ENCODE data around the gene TMEM203. TPM values are rescaled to one million over a fixed set of nuclear protein-coding genes. Genes with fewer than 3 reads are reported as not detected.

TMEM203 gene
- total and polyA plus RNA-seq, 2 of the 13 experiments (the other 11 are each of a cell fraction or from before 2014, with no cell fraction given), result 23.4 to 36.7 TPM

DNA sequence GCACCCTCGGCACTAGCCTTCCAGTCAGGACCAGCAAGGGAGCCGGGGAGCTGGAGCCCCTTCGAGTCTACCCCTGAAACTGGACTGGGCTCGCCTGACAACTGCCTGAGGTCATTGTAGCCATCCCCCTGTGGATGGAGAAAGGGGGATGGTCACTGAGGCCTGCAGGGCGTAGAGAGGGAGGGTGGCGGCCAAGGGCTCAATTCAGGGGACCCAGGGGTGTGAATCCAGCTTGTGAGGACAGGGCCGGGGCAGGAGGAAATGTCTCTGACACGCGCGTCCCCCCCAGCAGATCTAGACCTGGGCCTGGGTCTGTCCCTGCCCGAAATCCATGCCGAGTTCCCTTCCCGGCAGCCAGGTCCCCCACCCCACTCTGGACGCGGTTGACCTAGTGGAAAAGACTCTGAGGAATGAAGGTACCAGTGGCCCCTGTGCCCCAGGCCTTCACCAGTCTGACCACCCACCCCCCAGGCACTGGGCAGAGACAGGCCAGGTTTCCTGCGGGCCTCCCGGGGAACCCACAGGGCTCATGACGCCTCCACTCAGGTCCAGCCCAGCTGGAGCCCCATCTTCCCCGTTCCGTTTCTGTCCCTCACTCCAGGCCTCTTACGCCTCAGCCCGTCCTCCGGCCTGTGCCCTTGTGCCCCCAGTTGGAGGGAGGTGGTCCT is 26.1 kb upstream of the TMEM203 start:
- no peak overlapping the region for H3K4me2 ChIP-seq (ENCODE audit: low read depth, low read length)
- TF ChIP-seq ATF5 (CRISPR knock-in tag; IDR thresholded peaks at IDR 0.05; ENCODE audit: low read depth), result no peak
- 0 out of 2 replicates have a peak, but pooled peaks have one; percentile 25 for TF ChIP-seq ZNF672 (CRISPR knock-in tag; IDR thresholded peaks at IDR 0.05)
- TF ChIP-seq, protein P1, sequence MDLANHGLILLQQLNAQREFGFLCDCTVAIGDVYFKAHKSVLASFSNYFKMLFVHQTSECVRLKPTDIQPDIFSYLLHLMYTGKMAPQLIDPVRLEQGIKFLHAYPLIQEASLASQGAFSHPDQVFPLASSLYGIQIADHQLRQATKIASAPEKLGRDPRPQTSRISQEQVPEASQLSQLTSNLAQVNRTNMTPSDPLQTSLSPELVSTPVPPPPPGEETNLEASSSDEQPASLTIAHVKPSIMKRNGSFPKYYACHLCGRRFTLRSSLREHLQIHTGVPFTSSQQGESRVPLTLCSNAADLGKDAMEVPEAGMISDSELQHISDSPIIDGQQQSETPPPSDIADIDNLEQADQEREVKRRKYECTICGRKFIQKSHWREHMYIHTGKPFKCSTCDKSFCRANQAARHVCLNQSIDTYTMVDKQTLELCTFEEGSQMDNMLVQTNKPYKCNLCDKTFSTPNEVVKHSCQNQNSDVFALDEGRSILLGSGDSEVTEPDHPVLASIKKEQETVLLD (CRISPR knock-in tag; IDR thresholded peaks at IDR 0.05; ENCODE audit: low read depth), result no peak
- TF ChIP-seq HNRNPL (IDR thresholded peaks at IDR 0.05; ENCODE audit: low read depth, low read length), result 0 out of 2 replicates have a peak, but pooled peaks have one; percentile 53
- no peak for TF ChIP-seq MBNL3 (CRISPR knock-in tag; conservative IDR thresholded peaks at IDR 0.05)
- no peak for TF ChIP-seq IKZF4 (CRISPR knock-in tag; IDR thresholded peaks at IDR 0.05; ENCODE audit: borderline replicate concordance, low read depth, not compliant biosample characterization)
- no peak for TF ChIP-seq HNRNPUL1 (IDR thresholded peaks at IDR 0.05; ENCODE audit: low read depth, low read length)
- TF ChIP-seq ZFP91 (CRISPR knock-in tag; IDR thresholded peaks at IDR 0.05; ENCODE audit: borderline replicate concordance), result no peak
- no peak for TF ChIP-seq TBL1XR1 (IDR thresholded peaks at IDR 0.05; ENCODE audit: borderline replicate concordance, low read length, partially characterized antibody)
- 0 out of 2 replicates have a peak, but pooled peaks have one; percentile 32 for TF ChIP-seq ZNF333 (CRISPR knock-in tag; IDR thresholded peaks at IDR 0.05; ENCODE audit: borderline replicate concordance)
- intact Hi-C loops (cut with micrococcal nuclease; ENCODE audit: unreplicated experiment), result no loop called here
- no TSS peak for BruUV-seq (replicated peaks)
- in situ Hi-C loops (cut with HindIII; ENCODE audit: extremely low pct_ligation_motif_present, low pct_unique_long_range_greater_than_20kb), result no loop called here
- no peak for ATAC-seq
- no peaks in the 10 kb centered on the region for H3K36me3 ChIP-seq (replicated peaks in 1 of 2; ENCODE audit: control insufficient read depth in 1 of 2, insufficient read depth in 2 of 2, low read length in 2 of 2)
- FAIRE-seq, result no peak
- no peak overlapping the region for H2AFZ ChIP-seq (ENCODE audit: low read length)
- H3K27me3 ChIP-seq (ENCODE audit: control insufficient read depth in 1 of 2, insufficient read depth in 2 of 2, low read length in 2 of 2), result no peaks in the 10 kb centered on the region
- H3K4me1 ChIP-seq (ENCODE audit: insufficient read depth, low read length), result peaks cover 65% of the 10 kb centered on the region
- H3K9ac ChIP-seq (ENCODE audit: insufficient read depth, low read depth, low read length), result no peak overlapping the region
- peaks cover 4% of the 10 kb centered on the region for H3K79me2 ChIP-seq (ENCODE audit: insufficient read depth, low read length)
- peak overlapping the region; percentile 75 for H3K27ac ChIP-seq (ENCODE audit: extremely low read length, insufficient read depth, low read length)
- CTCF ChIA-PET (ENCODE audit: low intra/inter-chr PET ratio, low total read pairs), result no interaction called here
- no peak overlapping the region for H3K4me3 ChIP-seq (replicated peaks in 1 of 3; ENCODE audit: insufficient read depth in 1 of 3, low read depth in 2 of 3, low read length in 3 of 3)
- H4K20me1 ChIP-seq (ENCODE audit: insufficient read depth, low read length), result no peaks in the 10 kb centered on the region
- no peaks in the 10 kb centered on the region for H3K9me3 ChIP-seq (ENCODE audit: low read length)
- no peak for DNase-seq (ENCODE audit: low spot score)
- POLR2A ChIA-PET, result interaction anchor here (2.3 to 2.7 kb wide), 2 partner anchors 9 to 31 kb away, joined by 12 to 16 read pairs; partner anchors contain the start of genes TPRN and TUBB4B
- WGBS (ENCODE audit: low lambda C conversion rate), result 95% methylated on average over 12 of the region's 23 CpGs
